HAP-1 (cell line): ENCODE results near the gene ZNF77.
"Not testable (repeated sequence)": the region's sequence is repeated elsewhere in the genome, so short reads cannot be mapped to it uniquely, and the experiment has no call there.

Source experiments
- DNase-seq, 2 experiments: peaks; one replicate each; pipeline ENCODE4 v3.0.0-alpha.2; 2016 to 2020; ENCODE audit warnings: low spot score in 2 of 2
- H3K27me3 ChIP-seq: fragments of 250-450 bp; sonication (Bioruptor Pico); 2 replicates; pipeline ENCODE4 v1.5.1; 2020; ENCODE audit warnings: low read depth, mild to moderate bottlenecking, moderate library complexity
- H3K36me3 ChIP-seq: fragments of 250-450 bp; sonication (Bioruptor Pico); replicated peaks from 2 replicates; pipeline ENCODE4 v1.5.1; 2020; ENCODE audit warnings: mild to moderate bottlenecking
- H3K4me1 ChIP-seq: fragments of 250-450 bp; sonication (Bioruptor Pico); 2 replicates; pipeline ENCODE4 v1.5.1; 2020; ENCODE audit warnings: mild to moderate bottlenecking
- H3K4me3 ChIP-seq: fragments of 250-450 bp; sonication (Bioruptor Pico); 2 replicates; pipeline ENCODE4 v1.5.1; 2020; ENCODE audit warnings: mild to moderate bottlenecking, moderate library complexity
- H3K9me3 ChIP-seq: fragments of 250-450 bp; sonication (Bioruptor Pico); 2 replicates; pipeline ENCODE4 v1.5.1; 2020; ENCODE audit warnings: mild to moderate bottlenecking, moderate library complexity
- in situ Hi-C: fragments of 300-500 bp; cut with MboI; formaldehyde crosslinking; loops from 3 replicates; pipeline ENCODE4 v1.14.3; 2020; ENCODE audit warnings: low sequenced_read_pairs, inconsistent platforms, mixed read lengths

Gene ZNF77

GRCh38 chr19:2978772-2979171 is 34.0 kb upstream of the ZNF77 start:
- H3K36me3 ChIP-seq, result no peaks in the 10 kb centered on the region
- in situ Hi-C loops, result no loop called here
- no peaks in the 10 kb centered on the region for H3K27me3 ChIP-seq
- H3K4me3 ChIP-seq, result no peak overlapping the region
- DNase-seq, result no peak
- no peaks in the 10 kb centered on the region for H3K9me3 ChIP-seq
- peaks cover 26% of the 10 kb centered on the region for H3K4me1 ChIP-seq

- H3K36me3 ChIP-seq, result no peaks in the 10 kb centered on the region
- DNase-seq, result no peak
- no peak overlapping the region; the same call in 1 of the 2 replicates for H3K4me3 ChIP-seq
- H3K9me3 ChIP-seq, result no peaks in the 10 kb centered on the region
- H3K4me1 ChIP-seq, result peaks cover 22% of the 10 kb centered on the region
- in situ Hi-C loops, result no loop called here
- no peaks in the 10 kb centered on the region for H3K27me3 ChIP-seq
These were observed 33.5 kb upstream of the ZNF77 start for GRCh38 chr19:2978166-2978767.

GRCh38 chr19:2977746-2978138 is 33.0 kb upstream of the ZNF77 start:
- Histone ChIP-seq H3K4me3 (peak overlapping the region; percentile 38), H3K36me3 (no peaks in the 10 kb centered on the region), H3K27me3 (no peaks in the 10 kb centered on the region), H3K9me3 (no peaks in the 10 kb centered on the region), H3K4me1 (peaks cover 19% of the 10 kb centered on the region)
- DNase-seq, result peak in 1 of 2 experiments; percentile 40
- in situ Hi-C loops, result no loop called here

- H3K36me3 ChIP-seq, result no peaks in the 10 kb centered on the region
- H3K9me3 ChIP-seq, result no peaks in the 10 kb centered on the region
- peak; percentile 96 to 98 for DNase-seq
- H3K4me1 ChIP-seq, result peaks cover 19% of the 10 kb centered on the region
- peak within 1 kb of the TSS; percentile 38 for H3K4me3 ChIP-seq
- in situ Hi-C loops, result no loop called here
- H3K27me3 ChIP-seq, result no peaks in the 10 kb centered on the region
These were observed 32.4 kb upstream of the ZNF77 start, which contains the start of gene TLE6 for GRCh38 chr19:2977001-2977745. Gene TLE6 (plus strand): TSS chr19:2977564. CDS start chr19:2978234, 670 bp downstream.

- no peaks in the 10 kb centered on the region for H3K36me3 ChIP-seq
- H3K27me3 ChIP-seq, result no peaks in the 10 kb centered on the region
- H3K4me1 ChIP-seq, result peaks cover 19% of the 10 kb centered on the region
- no peaks in the 10 kb centered on the region for H3K9me3 ChIP-seq
- in situ Hi-C loops, result no loop called here
- peak in 1 of 2 experiments; percentile 56 for DNase-seq
- H3K4me3 ChIP-seq, result peak overlapping the region; percentile 38
These were observed 31.8 kb upstream of the ZNF77 start for GRCh38 chr19:2976609-2977000.

- H3K4me1 ChIP-seq, result peaks cover 19% of the 10 kb centered on the region
- H3K36me3 ChIP-seq, result no peaks in the 10 kb centered on the region
- in situ Hi-C loops, result no loop called here
These were observed 29.7 kb upstream of the ZNF77 start for GRCh38 chr19:2974342-2975041.

GRCh38 chr19:2973229-2973628 is 28.5 kb upstream of the ZNF77 start:
- peaks cover 19% of the 10 kb centered on the region for H3K4me1 ChIP-seq
- DNase-seq, result no peak
- no peaks in the 10 kb centered on the region for H3K9me3 ChIP-seq
- H3K27me3 ChIP-seq, result no peaks in the 10 kb centered on the region
- no peak overlapping the region for H3K4me3 ChIP-seq
- no peaks in the 10 kb centered on the region for H3K36me3 ChIP-seq
- in situ Hi-C loops, result no loop called here

More at GRCh38 chr19:2974342-2975041, 29.7 kb upstream of the ZNF77 start:
- Histone ChIP-seq H3K4me3 (no peak overlapping the region), H3K27me3 (no peaks in the 10 kb centered on the region), H3K9me3 (no peaks in the 10 kb centered on the region)
- peak in 1 of 2 experiments; percentile 34 for DNase-seq

GRCh38 chr19:2970201-2970835 is 25.5 kb upstream of the ZNF77 start:
- H3K9me3 ChIP-seq, result no peaks in the 10 kb centered on the region
- peaks cover 6% of the 10 kb centered on the region for H3K4me1 ChIP-seq
- no peak overlapping the region for H3K4me3 ChIP-seq
- no peaks in the 10 kb centered on the region for H3K27me3 ChIP-seq
- in situ Hi-C loops, result no loop called here
- no peak for DNase-seq
- H3K36me3 ChIP-seq, result no peaks in the 10 kb centered on the region

- no peaks in the 10 kb centered on the region for H3K36me3 ChIP-seq
- no peaks in the 10 kb centered on the region for H3K9me3 ChIP-seq
- no peak overlapping the region for H3K4me3 ChIP-seq
- H3K27me3 ChIP-seq, result no peaks in the 10 kb centered on the region
- in situ Hi-C loops, result no loop called here
- no peak for DNase-seq
- no peaks in the 10 kb centered on the region for H3K4me1 ChIP-seq
These were observed 24.3 kb upstream of the ZNF77 start for GRCh38 chr19:2969104-2969504.

- no peak overlapping the region for H3K4me3 ChIP-seq
- in situ Hi-C loops, result no loop called here
- H3K36me3 ChIP-seq, result no peaks in the 10 kb centered on the region
- H3K4me1 ChIP-seq, result no peaks in the 10 kb centered on the region
- no peaks in the 10 kb centered on the region for H3K27me3 ChIP-seq
- DNase-seq, result no peak
- H3K9me3 ChIP-seq, result no peaks in the 10 kb centered on the region
These were observed 23.2 kb upstream of the ZNF77 start for GRCh38 chr19:2967972-2968371.

GRCh38 chr19:2964874-2965273 is 20.1 kb upstream of the ZNF77 start:
- Histone ChIP-seq H3K36me3 (no peaks in the 10 kb centered on the region), H3K9me3 (no peaks in the 10 kb centered on the region), H3K27me3 (no peaks in the 10 kb centered on the region), H3K4me1 (no peaks in the 10 kb centered on the region), H3K4me3 (no peak overlapping the region)
- DNase-seq, result no peak
- in situ Hi-C loops, result loop anchor here (5.0 kb wide), 1 partner anchor 137 kb away; no protein-coding TSS in a partner anchor

- H3K4me3 ChIP-seq, H3K9me3 ChIP-seq, DNase-seq, H3K27me3 ChIP-seq, H3K4me1 ChIP-seq, H3K36me3 ChIP-seq: not testable (repeated sequence)
- in situ Hi-C loops, result loop anchor here (5.0 kb wide), 1 partner anchor 139 kb away; no protein-coding TSS in a partner anchor
These were observed 18.9 kb upstream of the ZNF77 start for GRCh38 chr19:2963631-2964030.

GRCh38 chr19:2963122-2963521 is 18.4 kb upstream of the ZNF77 start:
- Histone ChIP-seq H3K4me3 (no peak overlapping the region), H3K4me1 (no peaks in the 10 kb centered on the region), H3K36me3 (no peaks in the 10 kb centered on the region), H3K9me3 (no peaks in the 10 kb centered on the region), H3K27me3 (no peaks in the 10 kb centered on the region)
- no peak for DNase-seq
- in situ Hi-C loops, result loop anchor here (5.0 kb wide), 1 partner anchor 139 kb away; no protein-coding TSS in a partner anchor
